Endothelial cell of umbilical vein (primary cell): ENCODE measurements around the gene DNAJC18.
A peak's percentile ranks its signal among the peaks of the same experiment; 100 is the strongest.

Experiments
- EZH2 ChIP-seq: IDR thresholded peaks from 2 replicates; pipeline ENCODE4 v1.6.1; 2012; ENCODE audit warnings: borderline replicate concordance, low read depth, mild to moderate bottlenecking, moderate library complexity, low read length, inconsistent platforms; ENCODE audit not compliant: severe bottlenecking
- FOS ChIP-seq: IDR thresholded peaks from 2 replicates; pipeline ENCODE4 v1.6.1; 2011; ENCODE audit warnings: mild to moderate bottlenecking, low read length, moderate library complexity, borderline replicate concordance; ENCODE audit not compliant: insufficient read depth
- MYC ChIP-seq: IDR thresholded peaks from one replicate; pipeline ENCODE4 v1.6.1; 2011; ENCODE audit warnings: mild to moderate bottlenecking, low read depth, low read length
- POLR2A ChIP-seq: IDR thresholded peaks from 2 replicates; pipeline ENCODE4 v1.6.1; 2012; ENCODE audit warnings: low read depth, mild to moderate bottlenecking, control low read depth, low read length
- POLR2AphosphoS5 ChIP-seq: IDR thresholded peaks from 2 replicates; pipeline ENCODE4 v1.6.1; 2012; ENCODE audit warnings: low read depth, mild to moderate bottlenecking, control low read depth, low read length, moderate library complexity; ENCODE audit not compliant: insufficient read depth
- TF ChIP-seq, protein P1 (sequence below), 2 donors: IDR thresholded peaks; 1 replicate in 1 of 2; 2 replicates in 1 of 2; pipeline ENCODE4 v1.5.1; 2011; ENCODE audit warnings: low read length in 2 of 2, mild to moderate bottlenecking in 2 of 2, moderate library complexity in 2 of 2, control low read depth in 1 of 2, inconsistent platforms in 1 of 2, low read depth in 1 of 2; ENCODE audit not compliant: insufficient read depth in 1 of 2; ENCODE audit errors: extremely low read depth in 1 of 2

DNA sequence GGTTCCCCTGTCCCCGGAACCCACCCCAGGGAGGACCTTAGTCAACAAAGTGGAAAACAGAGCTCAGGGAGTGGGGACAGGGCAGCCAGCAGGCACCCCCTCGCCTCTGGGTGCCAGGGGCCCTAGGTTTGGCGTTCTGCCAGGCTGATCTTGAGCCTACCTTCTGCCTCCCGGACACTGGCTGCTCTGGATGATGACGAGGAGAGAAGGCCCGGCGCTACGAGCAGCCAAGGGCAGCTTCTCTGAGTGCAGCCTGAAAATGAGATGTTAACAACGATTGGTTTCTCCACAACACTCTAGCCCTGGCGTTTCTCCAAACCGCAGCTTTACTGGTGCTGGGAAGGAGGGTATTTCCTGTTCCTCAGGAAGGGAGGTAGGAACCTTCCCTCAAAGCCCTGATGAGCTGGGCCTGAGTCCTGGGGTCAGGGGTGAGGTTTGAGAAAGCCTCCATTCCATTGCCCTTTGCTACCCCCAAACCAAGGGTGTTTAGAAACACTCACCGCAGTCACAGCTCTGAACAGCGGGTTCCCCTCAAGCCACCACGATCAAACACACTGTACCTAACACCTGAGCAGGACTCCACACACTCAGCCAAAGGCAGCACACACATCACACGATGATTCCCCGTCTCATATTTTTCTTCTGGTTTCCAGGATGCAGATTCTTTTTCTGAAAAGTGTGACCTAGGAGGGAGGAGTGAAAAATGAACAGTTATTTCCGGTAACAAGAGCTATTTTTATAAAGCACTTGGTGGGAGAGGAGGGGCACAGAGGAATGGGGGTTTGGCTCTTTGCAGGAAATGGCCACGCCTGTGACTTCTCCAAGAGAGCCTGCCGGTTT, 42.9 kb upstream of the DNAJC18 start, which contains the start of gene STING1:
- TF ChIP-seq FOS, result peak; percentile 50
- no peak for TF ChIP-seq EZH2
- TF ChIP-seq, protein P1, sequence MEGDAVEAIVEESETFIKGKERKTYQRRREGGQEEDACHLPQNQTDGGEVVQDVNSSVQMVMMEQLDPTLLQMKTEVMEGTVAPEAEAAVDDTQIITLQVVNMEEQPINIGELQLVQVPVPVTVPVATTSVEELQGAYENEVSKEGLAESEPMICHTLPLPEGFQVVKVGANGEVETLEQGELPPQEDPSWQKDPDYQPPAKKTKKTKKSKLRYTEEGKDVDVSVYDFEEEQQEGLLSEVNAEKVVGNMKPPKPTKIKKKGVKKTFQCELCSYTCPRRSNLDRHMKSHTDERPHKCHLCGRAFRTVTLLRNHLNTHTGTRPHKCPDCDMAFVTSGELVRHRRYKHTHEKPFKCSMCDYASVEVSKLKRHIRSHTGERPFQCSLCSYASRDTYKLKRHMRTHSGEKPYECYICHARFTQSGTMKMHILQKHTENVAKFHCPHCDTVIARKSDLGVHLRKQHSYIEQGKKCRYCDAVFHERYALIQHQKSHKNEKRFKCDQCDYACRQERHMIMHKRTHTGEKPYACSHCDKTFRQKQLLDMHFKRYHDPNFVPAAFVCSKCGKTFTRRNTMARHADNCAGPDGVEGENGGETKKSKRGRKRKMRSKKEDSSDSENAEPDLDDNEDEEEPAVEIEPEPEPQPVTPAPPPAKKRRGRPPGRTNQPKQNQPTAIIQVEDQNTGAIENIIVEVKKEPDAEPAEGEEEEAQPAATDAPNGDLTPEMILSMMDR (IDR thresholded peaks at IDR 0.05; ENCODE audit: extremely low read depth in 1 of 2, insufficient read depth in 1 of 2, low read depth in 1 of 2, low read length in 2 of 2), result no peak
- TF ChIP-seq MYC, result no peak
- TF ChIP-seq POLR2A, result peak; percentile 58
- TF ChIP-seq POLR2AphosphoS5, result peak; percentile 80
